A673 (cell line): Measurements from ENCODE around the gene TTBK2. TPM values are rescaled to one million over a fixed set of nuclear protein-coding genes. Genes with fewer than 3 reads are reported as not detected.
A peak's percentile ranks its signal among the peaks of the same experiment; 100 is the strongest.

ENCODE experiments used
- BruUV-seq: library from RNA; stranded (reverse); fragments of 400-500 nt; replicated peaks from 2 replicates; lab custom pipeline; 2021; lab: Mats Ljungman, UMichigan
- CTCF ChIA-PET: fragments of 300-600 bp; sonication (Branson Sonifier 250); formaldehyde crosslinking; loops from one replicate; lab custom pipeline; 2022; ENCODE audit warnings: antibody characterized with exemption; lab: Charles Lee
- POLR2A ChIA-PET: fragments of 300-600 bp; sonication (Branson Sonifier 250); formaldehyde crosslinking; loops from one replicate; lab custom pipeline; 2022; ENCODE audit warnings: antibody characterized with exemption; ENCODE audit not compliant: low non-redundant PET; lab: Charles Lee
- DNase-seq: peaks from one replicate; pipeline ENCODE4 v3.0.0-alpha.2; 2015; ENCODE audit warnings: low spot score
- H3K27ac ChIP-seq: fragments of 200-600 bp; sonication (generic); 2 replicates; pipeline ENCODE4 v1.5.1; 2016; ENCODE audit warnings: mixed run types, low read depth, mild to moderate bottlenecking, mixed read lengths, antibody characterized with exemption, low read length; ENCODE audit not compliant: poor library complexity, severe bottlenecking
- H3K27me3 ChIP-seq: fragments of 200-600 bp; sonication (generic); replicated peaks from 2 replicates; pipeline ENCODE4 v1.6.1; 2017; ENCODE audit warnings: mixed run types, low read depth, mild to moderate bottlenecking, mixed read lengths, antibody characterized with exemption, low read length; ENCODE audit not compliant: insufficient read depth, poor library complexity
- H3K36me3 ChIP-seq: fragments of 200-600 bp; sonication (generic); 2 replicates; pipeline ENCODE4 v1.6.1; 2016; ENCODE audit warnings: mixed run types, mild to moderate bottlenecking, mixed read lengths, antibody characterized with exemption, low read length; ENCODE audit not compliant: insufficient read depth, poor library complexity, severe bottlenecking
- H3K4me1 ChIP-seq: fragments of 200-600 bp; sonication (generic); 2 replicates; pipeline ENCODE4 v1.6.1; 2017; ENCODE audit warnings: mixed run types, mild to moderate bottlenecking, mixed read lengths, antibody characterized with exemption, low read length; ENCODE audit not compliant: insufficient read depth, poor library complexity, severe bottlenecking
- H3K4me3 ChIP-seq: fragments of 200-600 bp; sonication (generic); 2 replicates; pipeline ENCODE4 v1.5.1; 2016; ENCODE audit warnings: low read depth, mixed run types, mild to moderate bottlenecking, mixed read lengths, low read length; ENCODE audit not compliant: poor library complexity, severe bottlenecking
- H3K9me3 ChIP-seq: fragments of 200-600 bp; sonication (generic); 2 replicates; pipeline ENCODE4 v1.6.1; 2016; ENCODE audit warnings: mixed run types, low read depth, mild to moderate bottlenecking, mixed read lengths, antibody characterized with exemption, low read length; ENCODE audit not compliant: poor library complexity, severe bottlenecking
- EZH2 ChIP-seq: fragments of 200-600 bp; sonication (generic); IDR thresholded peaks from 2 replicates; pipeline ENCODE4 v1.6.1; 2017; ENCODE audit warnings: borderline replicate concordance, low read depth, mild to moderate bottlenecking, mixed read lengths, antibody characterized with exemption, low read length; ENCODE audit not compliant: poor library complexity, severe bottlenecking
- intact Hi-C: fragments of 100-400 bp; cut with micrococcal nuclease; formaldehyde crosslinking; loops from one replicate; pipeline ENCODE4 v1.10.0; 2022; ENCODE audit not compliant: unreplicated experiment
- total RNA-seq: library from RNA; stranded (reverse); gene quantifications from 2 replicates; pipeline ENCODE4 v1.2.3, GENCODE V29; 2021
- TF ChIP-seq, protein P1 (sequence below): fragments of 300-800, 200-600 bp; sonication (generic); conservative IDR thresholded peaks from 2 replicates; pipeline ENCODE4 v1.5.1; 2017; ENCODE audit warnings: low read depth, mild to moderate bottlenecking, antibody characterized with exemption, low read length, moderate library complexity, mixed read lengths

Gene TTBK2
- total RNA-seq, 1 experiment from 2014 or later = 15.8 TPM

DNA sequence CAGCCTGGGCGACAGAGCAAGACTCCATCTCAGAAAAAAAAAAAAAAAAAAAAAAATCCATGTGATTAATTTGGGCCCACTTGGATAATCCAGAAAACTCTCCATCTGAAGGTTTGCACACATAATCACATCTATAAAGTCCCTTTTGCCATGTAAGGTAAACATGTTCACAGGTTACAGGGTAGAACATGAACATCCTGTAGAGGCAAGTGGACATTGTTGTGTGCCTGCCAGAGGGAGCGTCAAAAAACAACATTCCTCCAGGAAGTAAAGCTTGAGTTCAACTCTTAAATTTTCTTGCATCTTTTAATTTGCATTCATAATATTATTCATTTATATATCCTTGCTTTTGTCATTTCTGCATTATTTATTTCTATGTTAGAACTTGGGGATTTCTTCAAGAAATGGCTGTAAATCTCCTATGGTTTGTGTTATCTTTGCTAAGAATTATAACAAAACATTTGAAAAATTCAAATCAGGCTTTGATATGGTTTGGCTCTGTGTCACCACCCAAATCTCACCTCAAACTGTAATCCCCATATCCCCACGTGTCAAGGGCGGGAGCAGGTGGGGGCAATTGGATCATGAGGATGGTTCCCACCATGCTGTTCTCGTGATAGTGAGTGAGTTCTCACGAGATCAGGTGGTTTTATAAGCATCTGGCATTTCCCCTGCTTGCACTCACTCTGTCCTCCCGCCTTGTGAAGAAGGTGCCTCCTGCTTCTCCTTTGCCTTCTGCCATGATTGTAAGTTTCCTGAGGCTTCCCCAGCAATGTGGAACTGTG lies 11.3 kb upstream of the TTBK2 start:
- no peak overlapping the region for H3K27ac ChIP-seq
- no peaks in the 10 kb centered on the region for H3K9me3 ChIP-seq
- no peaks in the 10 kb centered on the region for H3K36me3 ChIP-seq
- no peaks in the 10 kb centered on the region for H3K27me3 ChIP-seq
- no TSS peak for BruUV-seq
- no peak for TF ChIP-seq EZH2
- TF ChIP-seq, protein P1, sequence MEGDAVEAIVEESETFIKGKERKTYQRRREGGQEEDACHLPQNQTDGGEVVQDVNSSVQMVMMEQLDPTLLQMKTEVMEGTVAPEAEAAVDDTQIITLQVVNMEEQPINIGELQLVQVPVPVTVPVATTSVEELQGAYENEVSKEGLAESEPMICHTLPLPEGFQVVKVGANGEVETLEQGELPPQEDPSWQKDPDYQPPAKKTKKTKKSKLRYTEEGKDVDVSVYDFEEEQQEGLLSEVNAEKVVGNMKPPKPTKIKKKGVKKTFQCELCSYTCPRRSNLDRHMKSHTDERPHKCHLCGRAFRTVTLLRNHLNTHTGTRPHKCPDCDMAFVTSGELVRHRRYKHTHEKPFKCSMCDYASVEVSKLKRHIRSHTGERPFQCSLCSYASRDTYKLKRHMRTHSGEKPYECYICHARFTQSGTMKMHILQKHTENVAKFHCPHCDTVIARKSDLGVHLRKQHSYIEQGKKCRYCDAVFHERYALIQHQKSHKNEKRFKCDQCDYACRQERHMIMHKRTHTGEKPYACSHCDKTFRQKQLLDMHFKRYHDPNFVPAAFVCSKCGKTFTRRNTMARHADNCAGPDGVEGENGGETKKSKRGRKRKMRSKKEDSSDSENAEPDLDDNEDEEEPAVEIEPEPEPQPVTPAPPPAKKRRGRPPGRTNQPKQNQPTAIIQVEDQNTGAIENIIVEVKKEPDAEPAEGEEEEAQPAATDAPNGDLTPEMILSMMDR = no peak
- POLR2A ChIA-PET = interaction anchor here (0.6 kb wide), 1 partner anchor 1978 kb away, joined by 6 read pairs; no protein-coding TSS in a partner anchor
- H3K4me3 ChIP-seq = no peak overlapping the region
- H3K4me1 ChIP-seq = no peaks in the 10 kb centered on the region
- intact Hi-C loops = no loop called here
- CTCF ChIA-PET = interaction anchor here (0.7 kb wide), 1 partner anchor 41 kb away, joined by 12 read pairs; no protein-coding TSS in a partner anchor
- no peak for DNase-seq

DNA sequence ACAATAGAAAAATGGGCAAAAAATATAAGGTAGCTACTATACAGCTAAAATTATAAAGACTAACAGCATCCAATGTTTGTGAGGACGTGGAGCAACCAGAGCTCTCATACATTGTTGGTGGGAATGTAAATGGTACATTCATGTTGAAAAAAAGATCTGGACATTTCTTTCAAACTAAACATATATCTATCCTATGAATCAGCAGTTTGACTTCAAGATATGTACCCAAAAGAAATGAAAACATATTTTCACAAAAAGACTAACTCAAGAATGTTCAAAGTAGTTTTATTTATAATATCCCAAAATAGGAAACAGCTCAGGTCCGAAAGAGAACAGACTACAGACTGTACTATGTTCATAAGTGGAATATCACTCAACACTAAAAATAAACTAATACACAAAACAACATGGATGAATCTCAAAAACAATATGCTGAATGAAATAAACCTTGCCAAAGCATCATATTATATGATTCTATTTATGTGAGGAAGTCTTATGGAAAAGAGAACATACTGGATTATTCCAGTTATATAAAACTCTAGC lies 8.8 kb upstream of the TTBK2 start:
- CTCF ChIA-PET = no interaction called here
- no TSS peak for BruUV-seq

DNA sequence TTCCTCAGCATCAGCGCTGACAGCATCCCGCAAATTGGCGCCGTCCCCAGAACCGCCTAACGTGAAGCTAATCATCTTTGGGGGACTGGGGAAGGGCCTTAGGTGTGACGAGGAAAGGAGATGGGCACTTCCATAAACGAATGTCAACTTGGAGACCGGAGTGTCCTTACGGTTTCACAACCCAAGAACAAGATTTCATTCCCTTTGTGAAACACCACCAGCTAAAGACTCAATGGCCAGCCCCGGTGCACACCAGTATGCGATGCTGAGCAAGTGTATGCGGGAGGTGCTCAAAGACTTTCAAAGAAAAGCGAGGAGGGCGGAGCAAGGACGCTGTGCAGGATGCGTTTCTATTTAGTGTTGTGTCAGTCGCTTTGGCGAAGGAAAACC lies 759 bp upstream of the TTBK2 start:
- peak overlapping the region; percentile 81 for H3K4me3 ChIP-seq
- POLR2A ChIA-PET = no interaction called here
- DNase-seq = peak; percentile 37
- CTCF ChIA-PET = no interaction called here
- no peaks in the 10 kb centered on the region for H3K9me3 ChIP-seq
- intact Hi-C loops = loop anchor here (10.0 kb wide), 1 partner anchor 117 kb away; no protein-coding TSS in a partner anchor
- no peaks in the 10 kb centered on the region for H3K36me3 ChIP-seq
- no peak overlapping the region for H3K27ac ChIP-seq
- no peaks in the 10 kb centered on the region for H3K27me3 ChIP-seq
- peaks cover 6% of the 10 kb centered on the region for H3K4me1 ChIP-seq
- no TSS peak for BruUV-seq
- TF ChIP-seq EZH2 = no peak
- TF ChIP-seq, protein P1 = no peak

More for the DNA sequence above, 8.8 kb upstream of the TTBK2 start:
- Histone ChIP-seq H3K4me1 (no peaks in the 10 kb centered on the region), H3K4me3 (no peak overlapping the region), H3K27ac (no peak overlapping the region), H3K36me3 (no peaks in the 10 kb centered on the region), H3K27me3 (no peaks in the 10 kb centered on the region), H3K9me3 (no peaks in the 10 kb centered on the region)
- POLR2A ChIA-PET = no interaction called here
- intact Hi-C loops = loop anchor here (10.0 kb wide), 1 partner anchor 125 kb away; no protein-coding TSS in a partner anchor
- no peak for TF ChIP-seq EZH2
- TF ChIP-seq, protein P1 = no peak
- no peak for DNase-seq
